HepG2 (cell line): Measurements from ENCODE around the gene PLCB1. TPM values are rescaled to one million over a fixed set of nuclear protein-coding genes. Genes with fewer than 3 reads are reported as not detected.

Source experiments
- ATAC-seq: fragments of 200-7000 bp; cut with Tn5 transposase; 3 replicates; pipeline ENCODE4 v1.9.1; 2020; ENCODE audit warnings: mild to moderate bottlenecking, moderate library complexity
- BruUV-seq: library from RNA; stranded (reverse); fragments of 400-500 nt; replicated peaks from 2 replicates; lab custom pipeline; 2021; lab: Mats Ljungman, UMichigan
- CTCF ChIA-PET: fragments of 300-600 bp; formaldehyde crosslinking; extraction: SDS; loops from one replicate; lab custom pipeline; 2021; ENCODE audit warnings: low total read pairs, inconsistent platforms, low intra/inter-chr PET ratio; lab: Yijun Ruan, JAX
- POLR2A ChIA-PET: fragments of 350-600 bp; sonication (Branson Sonifier 250); formaldehyde crosslinking; loops from one replicate; lab custom pipeline; 2020; ENCODE audit warnings: antibody characterized with exemption, inconsistent platforms; lab: Yijun Ruan, JAX
- DNase-seq: peaks from one replicate; pipeline ENCODE4 v3.0.0-alpha.2; 2015; ENCODE audit warnings: low spot score
- FAIRE-seq: peaks from 3 replicates; lab custom pipeline; 2011; peaks lifted over from hg19 to GRCh38; lab: Jason Lieb, UNC
- H2AFZ ChIP-seq: one replicate; pipeline ENCODE4 v1.6.1; 2011; ENCODE audit warnings: low read length, inconsistent platforms
- H3K27ac ChIP-seq: fragments of 300-600 bp; 3 replicates; pipeline ENCODE4 v1.8.0; 2011; ENCODE audit warnings: mixed run types, mild to moderate bottlenecking, mixed read lengths, low read length, inconsistent platforms; ENCODE audit not compliant: insufficient read depth; ENCODE audit errors: extremely low read length
- H3K27me3 ChIP-seq, 2 experiments: fragments of 200-600 bp in 1 of 2; 2 replicates in 1 of 2; 3 replicates in 1 of 2; pipeline versions ENCODE4 v1.6.0 to v1.8.0; 2011; ENCODE audit warnings: low read length in 2 of 2, mild to moderate bottlenecking in 2 of 2, moderate library complexity in 2 of 2, inconsistent platforms in 1 of 2; ENCODE audit not compliant: insufficient read depth in 2 of 2, control insufficient read depth in 1 of 2
- H3K36me3 ChIP-seq, 2 experiments: fragments of 200-600 bp in 1 of 2; replicated peaks in 1 of 2; 2 replicates in 1 of 2; 3 replicates in 1 of 2; pipeline versions ENCODE4 v1.5.1 to v1.8.0; 2011; ENCODE audit warnings: low read length in 2 of 2, inconsistent platforms in 1 of 2; ENCODE audit not compliant: insufficient read depth in 2 of 2, control insufficient read depth in 1 of 2
- H3K4me1 ChIP-seq: 2 replicates; pipeline ENCODE4 v1.5.1; 2012; ENCODE audit warnings: low read length, inconsistent platforms; ENCODE audit not compliant: insufficient read depth
- H3K4me2 ChIP-seq: 2 replicates; pipeline ENCODE4 v1.6.0; 2011; ENCODE audit warnings: low read depth, low read length, inconsistent platforms
- H3K4me3 ChIP-seq, 3 experiments: fragments of 200-600 bp in 1 of 3; sonication (generic), shearing (Covaris generic) in 1 of 3; replicated peaks in 1 of 3; 2 replicates each; pipeline ENCODE4 v1.5.1; 2011 to 2016; ENCODE audit warnings: low read length in 3 of 3, inconsistent platforms in 2 of 3, low read depth in 2 of 3, mild to moderate bottlenecking in 2 of 3, control low read depth in 1 of 3, mixed read lengths in 1 of 3; ENCODE audit not compliant: insufficient read depth in 1 of 3
- H3K79me2 ChIP-seq: one replicate; pipeline ENCODE4 v1.6.1; 2011; ENCODE audit warnings: low read length, inconsistent platforms; ENCODE audit not compliant: insufficient read depth
- H3K9ac ChIP-seq: 2 replicates; pipeline ENCODE4 v1.6.0; 2011; ENCODE audit warnings: mild to moderate bottlenecking, low read depth, low read length, inconsistent platforms; ENCODE audit not compliant: insufficient read depth
- H3K9me3 ChIP-seq: 2 replicates; pipeline ENCODE4 v1.5.1; 2012; ENCODE audit warnings: mild to moderate bottlenecking, low read length
- H4K20me1 ChIP-seq: 2 replicates; pipeline ENCODE4 v1.6.0; 2011; ENCODE audit warnings: inconsistent platforms, mild to moderate bottlenecking, low read length, moderate library complexity; ENCODE audit not compliant: insufficient read depth
- CEBPB ChIP-seq: IDR thresholded peaks from 2 replicates; pipeline ENCODE4 v1.6.1; 2011; ENCODE audit warnings: low read depth, low read length, improper control_type of control experiment, borderline replicate concordance
- GZF1 ChIP-seq: sonication (generic); formaldehyde crosslinking; IDR thresholded peaks from 2 replicates; pipeline ENCODE4 v1.5.1; 2020; ENCODE audit warnings: mild to moderate bottlenecking, missing genetic modification reagents
- NBN ChIP-seq: fragments of 450-650 bp; conservative IDR thresholded peaks from 2 replicates; pipeline ENCODE4 v1.6.1; 2017
- NFYB ChIP-seq: sonication (generic); formaldehyde crosslinking; IDR thresholded peaks from 2 replicates; pipeline ENCODE4 v1.4.0; 2020; ENCODE audit warnings: missing genetic modification reagents
- NR2C2 ChIP-seq: sonication (generic); formaldehyde crosslinking; IDR thresholded peaks from 2 replicates; pipeline ENCODE4 v1.4.0; 2020; ENCODE audit warnings: missing genetic modification reagents, mild to moderate bottlenecking, moderate library complexity, borderline replicate concordance
- PLSCR1 ChIP-seq: sonication (generic); formaldehyde crosslinking; IDR thresholded peaks from 2 replicates; pipeline ENCODE4 v1.5.0; 2020; ENCODE audit warnings: missing genetic modification reagents, mild to moderate bottlenecking, borderline replicate concordance
- SRSF9 ChIP-seq: fragments of 200-400 bp; formaldehyde crosslinking; IDR thresholded peaks from 2 replicates; pipeline ENCODE4 v1.6.1; 2018; ENCODE audit warnings: borderline replicate concordance, mild to moderate bottlenecking, low read depth, low read length; ENCODE audit not compliant: insufficient read depth, poor library complexity, severe bottlenecking
- THRA ChIP-seq: sonication (generic); formaldehyde crosslinking; IDR thresholded peaks from 2 replicates; pipeline ENCODE4 v1.4.0; 2020; ENCODE audit warnings: missing genetic modification reagents, borderline replicate concordance
- ZBTB1 ChIP-seq: sonication (generic); formaldehyde crosslinking; IDR thresholded peaks from 2 replicates; pipeline ENCODE4 v1.4.0; 2020; ENCODE audit warnings: missing genetic modification reagents, borderline replicate concordance
- ZFX ChIP-seq: sonication (generic); formaldehyde crosslinking; IDR thresholded peaks from 2 replicates; pipeline ENCODE4 v1.4.0; 2020; ENCODE audit warnings: mild to moderate bottlenecking, low read depth, missing genetic modification reagents, moderate library complexity
- ZNF678 ChIP-seq: sonication (generic); formaldehyde crosslinking; IDR thresholded peaks from 2 replicates; pipeline ENCODE4 v1.4.0; 2020; ENCODE audit warnings: mild to moderate bottlenecking, missing genetic modification reagents
- ZNF703 ChIP-seq: sonication (generic); formaldehyde crosslinking; IDR thresholded peaks from 2 replicates; pipeline ENCODE4 v1.5.1; 2020; ENCODE audit warnings: missing genetic modification reagents, mild to moderate bottlenecking, moderate library complexity, borderline replicate concordance
- ZNF724P ChIP-seq: sonication (generic); formaldehyde crosslinking; IDR thresholded peaks from 2 replicates; pipeline ENCODE4 v1.8.0; 2022; ENCODE audit warnings: missing genetic modification reagents, borderline replicate concordance
- WGBS: methylation state at CpG from one replicate; pipeline ENCODE4 v1.1.6; 2017; ENCODE audit warnings: low lambda C conversion rate; 5-methylcytosine and 5-hydroxymethylcytosine counted together
- in situ Hi-C: cut with HindIII; loops from 2 replicates; pipeline ENCODE4 v1.10.0; 2017; ENCODE audit warnings: low pct_unique_long_range_greater_than_20kb; ENCODE audit not compliant: extremely low pct_ligation_motif_present
- intact Hi-C: fragments of 100-400 bp; cut with micrococcal nuclease; formaldehyde crosslinking; loops from one replicate; pipeline ENCODE4 v1.10.0; 2022; ENCODE audit not compliant: unreplicated experiment
- polyA plus RNA-seq, 8 experiments: library from polyadenylated mRNA; depleted of rRNA in 3 of 8; stranded (reverse) in 7 of 8; unstranded in 1 of 8; fragments of >200 nt; fragmentation: Illumina TruSeq in 4 of 8; extraction: Trizol in 4 of 8; gene quantifications; 2 replicates each; pipeline versions ENCODE4 v1.2.1 to v1.2.3, GENCODE V29; 2011 to 2016; ENCODE audit warnings: low read depth in 4 of 8, missing spikeins in 1 of 8, mixed read lengths in 1 of 8; ENCODE audit not compliant: insufficient read depth in 1 of 8
- total RNA-seq, 5 experiments: library from RNA; depleted of rRNA; stranded (reverse); fragments of >200 nt; fragmentation: Illumina TruSeq; extraction: Trizol; gene quantifications; 2 replicates each; pipeline ENCODE4 v1.2.3, GENCODE V29; 2016; ENCODE audit warnings: low read depth in 1 of 5

PLCB1 gene
- total and polyA plus RNA-seq, 2 of the 13 experiments (the other 11 are each of a cell fraction or from before 2014, with no cell fraction given), result 42.4 to 55.9 TPM

- Histone ChIP-seq H3K4me3 (no peak overlapping the region), H3K9ac (no peak overlapping the region), H3K4me2 (no peak overlapping the region), H3K9me3 (no peaks in the 10 kb centered on the region), H3K27ac (no peak overlapping the region), H3K27me3 (no peaks in the 10 kb centered on the region), H2AFZ (no peak overlapping the region), H3K4me1 (no peaks in the 10 kb centered on the region), H3K79me2 (no peaks in the 10 kb centered on the region), H3K36me3 (no peaks in the 10 kb centered on the region), H4K20me1 (no peaks in the 10 kb centered on the region; the same call in 1 of the 2 replicates)
- TF ChIP-seq PLSCR1 (no peak), SRSF9 (no peak), NR2C2 (no peak)
- no TSS peak for BruUV-seq
- CTCF ChIA-PET, result no interaction called here
- intact Hi-C loops (no loop called here), in situ Hi-C loops (no loop called here)
- FAIRE-seq (no peak), DNase-seq (no peak), ATAC-seq (no peak)
- POLR2A ChIA-PET, result no interaction called here
- WGBS, result 97% methylated on average over 9 of the region's 9 CpGs
These were observed 410.0 kb downstream of the PLCB1 start for GRCh38 chr20:8542110-8542486.

GRCh38 chr20:8545212-8545611 is 413.1 kb downstream of the PLCB1 start:
- intact Hi-C loops (no loop called here), in situ Hi-C loops (no loop called here)
- no peak for DNase-seq
- Histone ChIP-seq H2AFZ (no peak overlapping the region), H3K4me1 (no peaks in the 10 kb centered on the region), H3K4me2 (no peak overlapping the region), H3K9ac (no peak overlapping the region), H4K20me1 (no peaks in the 10 kb centered on the region; the same call in 1 of the 2 replicates), H3K79me2 (no peaks in the 10 kb centered on the region), H3K9me3 (no peaks in the 10 kb centered on the region), H3K36me3 (no peaks in the 10 kb centered on the region), H3K4me3 (no peak overlapping the region), H3K27me3 (no peaks in the 10 kb centered on the region), H3K27ac (no peak overlapping the region)
- 98% methylated on average over 3 of the region's 3 CpGs for WGBS
- POLR2A ChIA-PET, result no interaction called here
- ATAC-seq, result no peak
- no peak for FAIRE-seq
- CTCF ChIA-PET, result no interaction called here
- no TSS peak for BruUV-seq
- TF ChIP-seq ZFX (CRISPR knock-in tag) (no peak), THRA (no peak), ZNF703 (CRISPR knock-in tag) (no peak), NR2C2 (no peak), NBN (no peak), CEBPB (no peak), ZNF724P (CRISPR knock-in tag) (no peak), ZNF678 (CRISPR knock-in tag) (no peak), ZBTB1 (CRISPR knock-in tag) (no peak), GZF1 (CRISPR knock-in tag) (no peak), NFYB (no peak)
